LHCN-M2 (cell line): ENCODE results near the gene RASSF3. TPM values are rescaled to one million over a fixed set of nuclear protein-coding genes. Genes with fewer than 3 reads are reported as not detected.
A peak's percentile ranks its signal among the peaks of the same experiment; 100 is the strongest.

Experiments used
- DNase-seq: peaks from one replicate; pipeline ENCODE4 v3.0.0-alpha.2; 2012; ENCODE audit warnings: low read depth
- total RNA-seq: library from RNA; depleted of rRNA; stranded (reverse); fragments of >200 nt; gene quantifications from 2 replicates; pipeline ENCODE4 v1.2.3, GENCODE V29; 2014; rRNA removed

Gene RASSF3
- total RNA-seq, 1 experiment from 2014 or later: 19.2 TPM

GRCh38 chr12:64723630-64724029, 113.3 kb downstream of the RASSF3 start:
- no peak for DNase-seq

GRCh38 chr12:64724201-64724745, 114.0 kb downstream of the RASSF3 start:
- no peak for DNase-seq

GRCh38 chr12:64729909-64730587, 119.8 kb downstream of the RASSF3 start:
- DNase-seq: no peak

- no peak for DNase-seq
These were observed 120.3 kb downstream of the RASSF3 start for GRCh38 chr12:64730588-64730969.

GRCh38 chr12:64731683-64732082, 121.4 kb downstream of the RASSF3 start:
- no peak for DNase-seq

- DNase-seq: peak; percentile 95
These were observed 123.6 kb downstream of the RASSF3 start for GRCh38 chr12:64733857-64734256.

GRCh38 chr12:64735442-64735841, 125.1 kb downstream of the RASSF3 start:
- no peak for DNase-seq

GRCh38 chr12:64736771-64737170, 126.5 kb downstream of the RASSF3 start:
- no peak for DNase-seq

- no peak for DNase-seq
These were observed 127.2 kb downstream of the RASSF3 start for GRCh38 chr12:64737539-64737938.

GRCh38 chr12:64739778-64740177, 129.5 kb downstream of the RASSF3 start:
- DNase-seq: peak; percentile 48

GRCh38 chr12:64740646-64741045, 130.4 kb downstream of the RASSF3 start:
- no peak for DNase-seq

- no peak for DNase-seq
These were observed 132.1 kb downstream of the RASSF3 start for GRCh38 chr12:64742416-64742815.

GRCh38 chr12:64743206-64743605, 132.9 kb downstream of the RASSF3 start:
- DNase-seq: no peak

- DNase-seq: peak; percentile 29
These were observed 134.3 kb downstream of the RASSF3 start for GRCh38 chr12:64744422-64745258.

GRCh38 chr12:64745259-64745807, 135.0 kb downstream of the RASSF3 start:
- DNase-seq: no peak

- no peak for DNase-seq
These were observed 135.7 kb downstream of the RASSF3 start for GRCh38 chr12:64745980-64746379.

GRCh38 chr12:64746663-64747062, 136.4 kb downstream of the RASSF3 start:
- peak; percentile 65 for DNase-seq

Other genes with a start within 250 kb of the RASSF3 start
- 0.11 and 1.1 TPM in 2 replicates for gene C12orf56, start 219.7 kb upstream of the RASSF3 start, total RNA-seq
- 72.3 and 72.8 TPM in 2 replicates for gene XPOT, start 206.1 kb upstream of the RASSF3 start, total RNA-seq
- 33.7 and 34.7 TPM in 2 replicates for gene TBK1, start 158.4 kb upstream of the RASSF3 start, total RNA-seq
- gene GNS, start 148.9 kb downstream of the RASSF3 start, total RNA-seq: 159 and 181 TPM in 2 replicates
- gene TBC1D30, start 214.2 kb downstream of the RASSF3 start, total RNA-seq: 0.06 TPM in 2 replicates